GM12891 (cell line): ENCODE data around the gene PERM1.

Experiments
- POLR2A ChIP-seq: IDR thresholded peaks from 2 replicates; pipeline ENCODE4 v1.6.1; 2011; ENCODE audit warnings: low read depth, low read length, control low read depth
- POLR2AphosphoS5 ChIP-seq: IDR thresholded peaks from 2 replicates; pipeline ENCODE4 v1.6.1; 2011; ENCODE audit warnings: low read depth, low read length, control low read depth

- TF ChIP-seq POLR2A, result no peak
- TF ChIP-seq POLR2AphosphoS5, result no peak
Measured at GRCh38 chr1:996851-997712, 15.2 kb upstream of the PERM1 start.
